CD14-positive monocyte (primary cell): Measurements from ENCODE around the gene TMEM178B. TPM values are rescaled to one million over a fixed set of nuclear protein-coding genes. Genes with fewer than 3 reads are reported as not detected.

Experiments used
- DNase-seq, 3 donors: peaks; one replicate each; pipeline ENCODE4 v3.0.0-alpha.2; 2011 to 2022
- H2AFZ ChIP-seq: 2 replicates; pipeline ENCODE4 v1.6.0; 2012; ENCODE audit warnings: mild to moderate bottlenecking, low read depth, low read length, inconsistent platforms; ENCODE audit not compliant: insufficient read depth, poor library complexity, severe bottlenecking
- H3K27ac ChIP-seq, 2 donors: 1 replicate in 1 of 2; 2 replicates in 1 of 2; pipeline ENCODE4 v1.5.1; 2012 to 2013; ENCODE audit warnings: low read length in 2 of 2, control low read depth in 1 of 2, inconsistent platforms in 1 of 2, low read depth in 1 of 2, mild to moderate bottlenecking in 1 of 2
- H3K27me3 ChIP-seq, 2 donors: one replicate each; pipeline versions ENCODE4 v1.6.0 to v1.6.1; 2011 to 2013; ENCODE audit warnings: low read length in 2 of 2; ENCODE audit not compliant: control insufficient read depth in 2 of 2, insufficient read depth in 2 of 2
- H3K36me3 ChIP-seq, 2 donors: replicated peaks in 1 of 2; 1 replicate in 1 of 2; 2 replicates in 1 of 2; pipeline versions ENCODE4 v1.5.1 to v1.6.1; 2012 to 2013; ENCODE audit warnings: low read length in 2 of 2, control low read depth in 1 of 2, inconsistent platforms in 1 of 2, mild to moderate bottlenecking in 1 of 2; ENCODE audit not compliant: insufficient read depth in 2 of 2, control insufficient read depth in 1 of 2
- H3K4me1 ChIP-seq, 2 donors: 1 replicate in 1 of 2; 2 replicates in 1 of 2; pipeline versions ENCODE4 v1.5.1 to v1.6.1; 2012 to 2013; ENCODE audit warnings: low read length in 2 of 2, control low read depth in 1 of 2, inconsistent platforms in 1 of 2, mild to moderate bottlenecking in 1 of 2, moderate library complexity in 1 of 2; ENCODE audit not compliant: insufficient read depth in 2 of 2, control insufficient read depth in 1 of 2
- H3K4me2 ChIP-seq: replicated peaks from 2 replicates; pipeline ENCODE3; 2012; ENCODE audit warnings: low read length, moderate library complexity, mild to moderate bottlenecking; ENCODE audit not compliant: poor library complexity, severe bottlenecking; ENCODE audit errors: extremely low read depth
- H3K4me3 ChIP-seq, 3 experiments: fragments of 200-600 bp in 1 of 3; sonication (generic) in 1 of 3; replicated peaks in 1 of 3; 1 replicate in 2 of 3; 2 replicates in 1 of 3; pipeline ENCODE4 v1.5.1; 2011 to 2013; ENCODE audit warnings: low read length in 3 of 3, mild to moderate bottlenecking in 3 of 3, control low read depth in 2 of 3, low read depth in 2 of 3, inconsistent platforms in 1 of 3, moderate library complexity in 1 of 3
- H3K79me2 ChIP-seq: 2 replicates; pipeline ENCODE4 v1.6.0; 2012; ENCODE audit warnings: mild to moderate bottlenecking, control low read depth, inconsistent platforms, low read length, moderate library complexity; ENCODE audit not compliant: insufficient read depth
- H3K9ac ChIP-seq: 2 replicates; pipeline ENCODE4 v1.6.0; 2017; ENCODE audit warnings: low read length, mild to moderate bottlenecking; ENCODE audit not compliant: insufficient read depth, poor library complexity, severe bottlenecking
- H3K9me3 ChIP-seq, 2 donors: replicated peaks in 1 of 2; 1 replicate in 1 of 2; 2 replicates in 1 of 2; pipeline versions ENCODE4 v1.5.1 to v1.6.1; 2012 to 2013; ENCODE audit warnings: low read length in 2 of 2, control low read depth in 1 of 2; ENCODE audit not compliant: control insufficient read depth in 1 of 2, insufficient read depth in 1 of 2
- H4K20me1 ChIP-seq: 2 replicates; pipeline ENCODE4 v1.6.0; 2012; ENCODE audit warnings: mild to moderate bottlenecking, low read length, control low read depth, moderate library complexity; ENCODE audit not compliant: insufficient read depth
- H3K27ac Mint-ChIP-seq, 7 donors: one replicate each; pipeline ENCODE4 v1.8.0; 2020; ENCODE audit warnings: mild to moderate bottlenecking in 7 of 7, mixed read lengths in 7 of 7, moderate library complexity in 6 of 7, inconsistent platforms in 2 of 7
- H3K27me3 Mint-ChIP-seq, 3 donors: one replicate each; pipeline ENCODE4 v1.8.0; 2021 to 2022; ENCODE audit warnings: low read depth in 3 of 3, mild to moderate bottlenecking in 3 of 3, mixed read lengths in 3 of 3, moderate library complexity in 3 of 3, inconsistent platforms in 1 of 3
- H3K36me3 Mint-ChIP-seq, 2 donors: one replicate each; pipeline ENCODE4 v1.8.0; 2020; ENCODE audit warnings: mixed read lengths in 2 of 2, inconsistent platforms in 1 of 2, mild to moderate bottlenecking in 1 of 2
- H3K4me1 Mint-ChIP-seq: one replicate; pipeline ENCODE4 v1.8.0; 2020; ENCODE audit warnings: mild to moderate bottlenecking, mixed read lengths
- H3K4me3 Mint-ChIP-seq, 2 donors: one replicate each; pipeline ENCODE4 v1.8.0; 2020; ENCODE audit warnings: mild to moderate bottlenecking in 2 of 2, mixed read lengths in 2 of 2, moderate library complexity in 1 of 2
- H3K9me3 Mint-ChIP-seq, 7 donors: one replicate each; pipeline ENCODE4 v1.8.0; 2020 to 2022; ENCODE audit warnings: mixed read lengths in 7 of 7, mild to moderate bottlenecking in 6 of 7, moderate library complexity in 6 of 7, inconsistent platforms in 2 of 7
- WGBS: methylation state at CpG from one replicate; pipeline ENCODE4 v1.1.5; 2013; ENCODE audit warnings: missing lambda C conversion rate; ENCODE audit not compliant: insufficient coverage; 5-methylcytosine and 5-hydroxymethylcytosine counted together
- intact Hi-C, 2 donors: fragments of 100-400 bp; cut with micrococcal nuclease; formaldehyde crosslinking; loops; one replicate each; pipeline versions ENCODE4 v1.15.0 to v1.15.1; 2023
- polyA plus RNA-seq, 3 donors: library from polyadenylated mRNA; depleted of rRNA in 1 of 3; unstranded in 2 of 3; stranded (reverse) in 1 of 3; fragments of 300-500 nt in 2 of 3; fragments of >200 nt in 1 of 3; fragmentation: Illumina TruSeq in 2 of 3; gene quantifications; 1 replicate in 2 of 3; 2 replicates in 1 of 3; pipeline ENCODE4 v1.2.3, GENCODE V29; 2012 to 2021
- TF ChIP-seq, protein P1 (sequence below): fragments of 200-600 bp; IDR thresholded peaks from one replicate; pipeline ENCODE4 v1.8.0; 2022; ENCODE audit warnings: antibody characterized with exemption, mild to moderate bottlenecking

TMEM178B gene
- polyA plus RNA-seq, 3 donors, result not detected

GRCh38 chr7:141203177-141203576 lies 129.3 kb downstream of the TMEM178B start:
- Histone ChIP-seq H3K27ac (no peak overlapping the region), H3K79me2 (no peaks in the 10 kb centered on the region), H3K9me3 (no peaks in the 10 kb centered on the region), H3K27me3 (no peaks in the 10 kb centered on the region), H2AFZ (no peak overlapping the region), H3K4me1 (no peaks in the 10 kb centered on the region), H4K20me1 (no peaks in the 10 kb centered on the region), H3K9ac (no peak overlapping the region), H3K36me3 (no peaks in the 10 kb centered on the region), H3K4me3 (no peak overlapping the region), H3K4me2 (no peak overlapping the region)
- Mint-ChIP-seq H3K36me3 (no peaks in the 10 kb centered on the region), H3K4me3 (no peak overlapping the region), H3K27ac (no peak overlapping the region), H3K9me3 (peaks cover 0 to 3% (median 0%) of the 10 kb centered on the region in 7 donors), H3K4me1 (no peaks in the 10 kb centered on the region), H3K27me3 (peaks cover 1 to 24% (median 5%) of the 10 kb centered on the region in 3 donors)
- DNase-seq, result no peak
- TF ChIP-seq, protein P1, sequence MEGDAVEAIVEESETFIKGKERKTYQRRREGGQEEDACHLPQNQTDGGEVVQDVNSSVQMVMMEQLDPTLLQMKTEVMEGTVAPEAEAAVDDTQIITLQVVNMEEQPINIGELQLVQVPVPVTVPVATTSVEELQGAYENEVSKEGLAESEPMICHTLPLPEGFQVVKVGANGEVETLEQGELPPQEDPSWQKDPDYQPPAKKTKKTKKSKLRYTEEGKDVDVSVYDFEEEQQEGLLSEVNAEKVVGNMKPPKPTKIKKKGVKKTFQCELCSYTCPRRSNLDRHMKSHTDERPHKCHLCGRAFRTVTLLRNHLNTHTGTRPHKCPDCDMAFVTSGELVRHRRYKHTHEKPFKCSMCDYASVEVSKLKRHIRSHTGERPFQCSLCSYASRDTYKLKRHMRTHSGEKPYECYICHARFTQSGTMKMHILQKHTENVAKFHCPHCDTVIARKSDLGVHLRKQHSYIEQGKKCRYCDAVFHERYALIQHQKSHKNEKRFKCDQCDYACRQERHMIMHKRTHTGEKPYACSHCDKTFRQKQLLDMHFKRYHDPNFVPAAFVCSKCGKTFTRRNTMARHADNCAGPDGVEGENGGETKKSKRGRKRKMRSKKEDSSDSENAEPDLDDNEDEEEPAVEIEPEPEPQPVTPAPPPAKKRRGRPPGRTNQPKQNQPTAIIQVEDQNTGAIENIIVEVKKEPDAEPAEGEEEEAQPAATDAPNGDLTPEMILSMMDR, result no peak
- 86% methylated on average over 5 of the region's 6 CpGs for WGBS
- intact Hi-C loops, result no loop called here

- H3K27me3 Mint-ChIP-seq, result peaks cover 1 to 21% (median 5%) of the 10 kb centered on the region in 3 donors
Measured at GRCh38 chr7:141203586-141203985, 129.7 kb downstream of the TMEM178B start.

More at GRCh38 chr7:141203586-141203985, 129.7 kb downstream of the TMEM178B start:
- TF ChIP-seq, protein P1, result no peak
- no peak overlapping the region for H3K4me3 ChIP-seq
- Mint-ChIP-seq H3K36me3 (no peaks in the 10 kb centered on the region), H3K27ac (no peak overlapping the region), H3K9me3 (peaks cover 0 to 2% (median 0%) of the 10 kb centered on the region in 7 donors), H3K4me1 (no peaks in the 10 kb centered on the region), H3K4me3 (no peak overlapping the region)
- no peak overlapping the region for H2AFZ ChIP-seq
- H4K20me1 ChIP-seq, result no peaks in the 10 kb centered on the region
- no peak for DNase-seq
- H3K4me1 ChIP-seq, result no peaks in the 10 kb centered on the region
- no peaks in the 10 kb centered on the region for H3K79me2 ChIP-seq
- intact Hi-C loops, result no loop called here
- H3K36me3 ChIP-seq, result no peaks in the 10 kb centered on the region
- no peaks in the 10 kb centered on the region for H3K9me3 ChIP-seq
- H3K27ac ChIP-seq, result no peak overlapping the region
- whole genome bisulfite sequencing, result 27% methylated on average over 4 of the region's 4 CpGs
- H3K4me2 ChIP-seq, result no peak overlapping the region
- H3K27me3 ChIP-seq, result no peaks in the 10 kb centered on the region
- no peak overlapping the region for H3K9ac ChIP-seq
